WTC11 (cell line): Measurements from ENCODE around the gene TMEM94. TPM values are rescaled to one million over a fixed set of nuclear protein-coding genes. Genes with fewer than 3 reads are reported as not detected.

Source experiments
- ATAC-seq: fragments of 200-7000 bp; cut with Tn5 transposase; 2 replicates; pipeline ENCODE4 v1.10.0; 2021; ENCODE audit warnings: mild to moderate bottlenecking, moderate library complexity
- CTCF ChIA-PET: fragments of 300-600 bp; sonication (Branson Sonifier 250); formaldehyde crosslinking; loops from one replicate; lab custom pipeline; 2021; ENCODE audit warnings: antibody characterized with exemption; lab: Charles Lee
- POLR2A ChIA-PET: fragments of 350-600 bp; sonication (Branson Sonifier 250); formaldehyde crosslinking; loops from one replicate; lab custom pipeline; 2021; ENCODE audit warnings: antibody characterized with exemption; lab: Charles Lee
- DNase-seq: peaks from one replicate; pipeline ENCODE4 v3.0.0; 2021; ENCODE audit warnings: low spot score
- H3K27ac Mint-ChIP-seq: 2 replicates; pipeline ENCODE4 v1.8.0; 2021; ENCODE audit warnings: mixed read lengths
- H3K27me3 Mint-ChIP-seq: 2 replicates; pipeline ENCODE4 v1.8.0; 2021; ENCODE audit warnings: low read depth, mild to moderate bottlenecking, moderate library complexity, mixed read lengths
- H3K36me3 Mint-ChIP-seq: 2 replicates; pipeline ENCODE4 v1.8.0; 2021; ENCODE audit warnings: mixed read lengths
- H3K4me1 Mint-ChIP-seq: 2 replicates; pipeline ENCODE4 v1.8.0; 2022; ENCODE audit warnings: mixed read lengths
- H3K4me3 Mint-ChIP-seq: 2 replicates; pipeline ENCODE4 v1.8.0; 2021; ENCODE audit warnings: mild to moderate bottlenecking, moderate library complexity, mixed read lengths
- H3K9me3 Mint-ChIP-seq: 2 replicates; pipeline ENCODE4 v1.8.0; 2021; ENCODE audit warnings: mixed read lengths
- ESRRA ChIP-seq: sonication (generic); formaldehyde crosslinking; IDR thresholded peaks from 2 replicates; pipeline ENCODE4 v1.8.1; 2022; ENCODE audit warnings: mild to moderate bottlenecking, missing genetic modification reagents, borderline replicate concordance
- FOXP1 ChIP-seq: sonication (generic); formaldehyde crosslinking; IDR thresholded peaks from 2 replicates; pipeline ENCODE4 v1.8.0; 2022; ENCODE audit warnings: missing genetic modification reagents, mild to moderate bottlenecking, moderate library complexity, borderline replicate concordance
- GTF2I ChIP-seq: fragments of 250-450 bp; sonication (Bioruptor Pico); conservative IDR thresholded peaks from 2 replicates; pipeline ENCODE4 v1.4.0; 2021; ENCODE audit warnings: mild to moderate bottlenecking
- JUN ChIP-seq: sonication (generic); formaldehyde crosslinking; IDR thresholded peaks from 2 replicates; pipeline ENCODE4 v1.8.0; 2023; ENCODE audit warnings: mild to moderate bottlenecking, missing genetic modification reagents
- NFYB ChIP-seq: sonication (generic); formaldehyde crosslinking; conservative IDR thresholded peaks from 2 replicates; pipeline ENCODE4 v1.8.0; 2022; ENCODE audit warnings: low read depth, missing genetic modification reagents
- NR2C2 ChIP-seq: sonication (generic); formaldehyde crosslinking; IDR thresholded peaks from 2 replicates; pipeline ENCODE4 v1.8.0; 2022; ENCODE audit warnings: mild to moderate bottlenecking, missing genetic modification reagents
- OVOL2 ChIP-seq: fragments of 250-450 bp; sonication (Bioruptor Pico); IDR thresholded peaks from 2 replicates; pipeline ENCODE4 v1.9.0; 2021; ENCODE audit warnings: mild to moderate bottlenecking, borderline replicate concordance
- SMAD3 ChIP-seq: sonication (generic); formaldehyde crosslinking; IDR thresholded peaks from 2 replicates; pipeline ENCODE4 v1.8.0; 2022; ENCODE audit warnings: missing genetic modification reagents, mild to moderate bottlenecking, borderline replicate concordance
- TEAD4 ChIP-seq: sonication (generic); formaldehyde crosslinking; IDR thresholded peaks from 2 replicates; pipeline ENCODE4 v1.8.0; 2022; ENCODE audit warnings: mild to moderate bottlenecking, missing genetic modification reagents
- ZNF263 ChIP-seq: sonication (generic); formaldehyde crosslinking; IDR thresholded peaks from 2 replicates; pipeline ENCODE4 v1.8.1; 2022; ENCODE audit warnings: low read depth, mild to moderate bottlenecking, moderate library complexity, missing genetic modification reagents
- ZNF416 ChIP-seq: fragments of 250-450 bp; sonication (Bioruptor Pico); IDR thresholded peaks from 2 replicates; pipeline ENCODE4 v1.9.0; 2021; ENCODE audit warnings: mild to moderate bottlenecking, inconsistent platforms
- total RNA-seq: library from RNA; stranded (reverse); gene quantifications from 3 replicates; pipeline ENCODE4 v1.2.3, GENCODE V29; 2021
- TF ChIP-seq, protein P1 (sequence below): sonication (generic); formaldehyde crosslinking; conservative IDR thresholded peaks from 2 replicates; pipeline ENCODE4 v1.8.1; 2023; ENCODE audit warnings: mild to moderate bottlenecking, low read depth, missing genetic modification reagents, moderate library complexity
- TF ChIP-seq, protein P2 (sequence below): sonication (generic); formaldehyde crosslinking; IDR thresholded peaks from 2 replicates; pipeline ENCODE4 v1.8.1; 2022; ENCODE audit warnings: low read depth, missing genetic modification reagents, borderline replicate concordance
- TF ChIP-seq, protein P3 (sequence below): sonication (generic); formaldehyde crosslinking; IDR thresholded peaks from 2 replicates; pipeline ENCODE4 v1.8.0; 2023; ENCODE audit warnings: mild to moderate bottlenecking, missing genetic modification reagents
- TF ChIP-seq, protein P4 (sequence below): sonication (generic); formaldehyde crosslinking; IDR thresholded peaks from 2 replicates; pipeline ENCODE4 v1.8.1; 2023; ENCODE audit warnings: mild to moderate bottlenecking, missing genetic modification reagents, moderate library complexity
- TF ChIP-seq, protein P5 (sequence below): sonication (generic); formaldehyde crosslinking; IDR thresholded peaks from 2 replicates; pipeline ENCODE4 v1.8.1; 2023; ENCODE audit warnings: mild to moderate bottlenecking, missing genetic modification reagents

TMEM94 gene
- total RNA-seq, 1 experiment from 2014 or later: 76.9 TPM

DNA sequence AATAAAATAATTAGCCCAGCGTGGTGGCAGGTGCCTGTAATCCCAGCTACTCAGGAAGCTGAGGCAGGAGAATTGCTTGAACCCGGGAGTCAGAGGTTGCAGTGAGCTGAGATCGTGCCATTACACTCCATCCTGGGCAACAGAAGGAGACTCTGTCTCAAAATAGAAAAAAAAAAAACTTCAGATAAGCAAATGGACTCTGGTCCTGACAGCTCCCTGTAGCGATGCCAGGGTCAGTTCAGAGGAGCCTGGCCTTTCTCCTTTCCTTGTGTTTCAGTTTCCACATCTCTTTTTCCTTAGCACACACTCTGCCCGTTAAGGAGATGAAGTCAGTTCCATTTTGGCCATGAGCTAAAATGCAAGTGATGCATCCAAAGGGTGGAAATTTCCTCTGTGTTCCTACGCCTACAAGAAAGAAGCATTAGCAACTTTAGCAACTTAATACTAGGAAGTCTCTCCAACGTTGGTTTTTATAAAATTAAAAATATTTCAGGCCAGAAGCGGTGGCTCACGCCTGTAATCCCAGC, 39.3 kb upstream of the TMEM94 start:
- peaks cover 6% of the 10 kb centered on the region for H3K27me3 Mint-ChIP-seq
- TF ChIP-seq TEAD4 (CRISPR knock-in tag) (no peak), SMAD3 (CRISPR knock-in tag) (no peak), ZNF263 (CRISPR knock-in tag) (no peak), OVOL2 (CRISPR knock-in tag) (no peak), ZNF416 (no peak), ESRRA (CRISPR knock-in tag) (no peak)
- TF ChIP-seq, protein P1, sequence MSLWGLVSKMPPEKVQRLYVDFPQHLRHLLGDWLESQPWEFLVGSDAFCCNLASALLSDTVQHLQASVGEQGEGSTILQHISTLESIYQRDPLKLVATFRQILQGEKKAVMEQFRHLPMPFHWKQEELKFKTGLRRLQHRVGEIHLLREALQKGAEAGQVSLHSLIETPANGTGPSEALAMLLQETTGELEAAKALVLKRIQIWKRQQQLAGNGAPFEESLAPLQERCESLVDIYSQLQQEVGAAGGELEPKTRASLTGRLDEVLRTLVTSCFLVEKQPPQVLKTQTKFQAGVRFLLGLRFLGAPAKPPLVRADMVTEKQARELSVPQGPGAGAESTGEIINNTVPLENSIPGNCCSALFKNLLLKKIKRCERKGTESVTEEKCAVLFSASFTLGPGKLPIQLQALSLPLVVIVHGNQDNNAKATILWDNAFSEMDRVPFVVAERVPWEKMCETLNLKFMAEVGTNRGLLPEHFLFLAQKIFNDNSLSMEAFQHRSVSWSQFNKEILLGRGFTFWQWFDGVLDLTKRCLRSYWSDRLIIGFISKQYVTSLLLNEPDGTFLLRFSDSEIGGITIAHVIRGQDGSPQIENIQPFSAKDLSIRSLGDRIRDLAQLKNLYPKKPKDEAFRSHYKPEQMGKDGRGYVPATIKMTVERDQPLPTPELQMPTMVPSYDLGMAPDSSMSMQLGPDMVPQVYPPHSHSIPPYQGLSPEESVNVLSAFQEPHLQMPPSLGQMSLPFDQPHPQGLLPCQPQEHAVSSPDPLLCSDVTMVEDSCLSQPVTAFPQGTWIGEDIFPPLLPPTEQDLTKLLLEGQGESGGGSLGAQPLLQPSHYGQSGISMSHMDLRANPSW: no peak
- CTCF ChIA-PET: interaction anchor here (0.7 to 1.6 kb wide), 3 partner anchors 9 to 176 kb away, joined by 3 to 7 read pairs (median 5); partner anchors contain the start of gene SLC25A19
- peaks cover 4% of the 10 kb centered on the region; the same call in 1 of the 2 replicates for H3K4me1 Mint-ChIP-seq
- H3K4me3 Mint-ChIP-seq: no peak overlapping the region
- no peaks in the 10 kb centered on the region for H3K9me3 Mint-ChIP-seq
- ATAC-seq (no peak), DNase-seq (no peak)
- POLR2A ChIA-PET: no interaction called here
- H3K27ac Mint-ChIP-seq: no peak overlapping the region
- H3K36me3 Mint-ChIP-seq: no peaks in the 10 kb centered on the region

DNA sequence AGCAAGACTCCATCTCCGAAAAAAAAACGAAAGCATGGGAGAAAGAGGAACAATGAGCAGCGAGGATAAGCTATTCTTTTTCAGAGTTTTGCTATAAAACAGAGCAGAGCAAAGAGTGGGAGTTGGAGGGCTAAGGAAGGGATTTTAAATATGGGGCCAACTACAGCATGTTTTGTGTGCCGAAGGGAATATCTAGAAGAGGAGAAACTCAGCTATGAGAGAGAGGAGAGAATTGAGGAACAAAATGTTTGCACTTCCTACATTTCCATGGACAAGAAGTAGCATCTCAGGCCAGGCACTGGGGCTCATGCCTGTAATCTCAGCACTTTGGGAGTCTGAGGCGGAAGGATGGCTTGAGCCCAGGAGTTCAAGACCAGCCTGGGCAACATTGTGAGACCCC, 37.9 kb upstream of the TMEM94 start:
- TF ChIP-seq SMAD3 (CRISPR knock-in tag): no peak
- TF ChIP-seq, protein P2, sequence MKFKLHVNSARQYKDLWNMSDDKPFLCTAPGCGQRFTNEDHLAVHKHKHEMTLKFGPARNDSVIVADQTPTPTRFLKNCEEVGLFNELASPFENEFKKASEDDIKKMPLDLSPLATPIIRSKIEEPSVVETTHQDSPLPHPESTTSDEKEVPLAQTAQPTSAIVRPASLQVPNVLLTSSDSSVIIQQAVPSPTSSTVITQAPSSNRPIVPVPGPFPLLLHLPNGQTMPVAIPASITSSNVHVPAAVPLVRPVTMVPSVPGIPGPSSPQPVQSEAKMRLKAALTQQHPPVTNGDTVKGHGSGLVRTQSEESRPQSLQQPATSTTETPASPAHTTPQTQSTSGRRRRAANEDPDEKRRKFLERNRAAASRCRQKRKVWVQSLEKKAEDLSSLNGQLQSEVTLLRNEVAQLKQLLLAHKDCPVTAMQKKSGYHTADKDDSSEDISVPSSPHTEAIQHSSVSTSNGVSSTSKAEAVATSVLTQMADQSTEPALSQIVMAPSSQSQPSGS (CRISPR knock-in tag): no peak
- no peak for TF ChIP-seq JUN (CRISPR knock-in tag)
- TF ChIP-seq NR2C2 (CRISPR knock-in tag): no peak
- TF ChIP-seq FOXP1: no peak
- TF ChIP-seq, protein P3, sequence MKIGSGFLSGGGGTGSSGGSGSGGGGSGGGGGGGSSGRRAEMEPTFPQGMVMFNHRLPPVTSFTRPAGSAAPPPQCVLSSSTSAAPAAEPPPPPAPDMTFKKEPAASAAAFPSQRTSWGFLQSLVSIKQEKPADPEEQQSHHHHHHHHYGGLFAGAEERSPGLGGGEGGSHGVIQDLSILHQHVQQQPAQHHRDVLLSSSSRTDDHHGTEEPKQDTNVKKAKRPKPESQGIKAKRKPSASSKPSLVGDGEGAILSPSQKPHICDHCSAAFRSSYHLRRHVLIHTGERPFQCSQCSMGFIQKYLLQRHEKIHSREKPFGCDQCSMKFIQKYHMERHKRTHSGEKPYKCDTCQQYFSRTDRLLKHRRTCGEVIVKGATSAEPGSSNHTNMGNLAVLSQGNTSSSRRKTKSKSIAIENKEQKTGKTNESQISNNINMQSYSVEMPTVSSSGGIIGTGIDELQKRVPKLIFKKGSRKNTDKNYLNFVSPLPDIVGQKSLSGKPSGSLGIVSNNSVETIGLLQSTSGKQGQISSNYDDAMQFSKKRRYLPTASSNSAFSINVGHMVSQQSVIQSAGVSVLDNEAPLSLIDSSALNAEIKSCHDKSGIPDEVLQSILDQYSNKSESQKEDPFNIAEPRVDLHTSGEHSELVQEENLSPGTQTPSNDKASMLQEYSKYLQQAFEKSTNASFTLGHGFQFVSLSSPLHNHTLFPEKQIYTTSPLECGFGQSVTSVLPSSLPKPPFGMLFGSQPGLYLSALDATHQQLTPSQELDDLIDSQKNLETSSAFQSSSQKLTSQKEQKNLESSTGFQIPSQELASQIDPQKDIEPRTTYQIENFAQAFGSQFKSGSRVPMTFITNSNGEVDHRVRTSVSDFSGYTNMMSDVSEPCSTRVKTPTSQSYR (CRISPR knock-in tag): no peak
- no peak for TF ChIP-seq NFYB
- TF ChIP-seq, protein P4, sequence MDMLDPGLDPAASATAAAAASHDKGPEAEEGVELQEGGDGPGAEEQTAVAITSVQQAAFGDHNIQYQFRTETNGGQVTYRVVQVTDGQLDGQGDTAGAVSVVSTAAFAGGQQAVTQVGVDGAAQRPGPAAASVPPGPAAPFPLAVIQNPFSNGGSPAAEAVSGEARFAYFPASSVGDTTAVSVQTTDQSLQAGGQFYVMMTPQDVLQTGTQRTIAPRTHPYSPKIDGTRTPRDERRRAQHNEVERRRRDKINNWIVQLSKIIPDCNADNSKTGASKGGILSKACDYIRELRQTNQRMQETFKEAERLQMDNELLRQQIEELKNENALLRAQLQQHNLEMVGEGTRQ (CRISPR knock-in tag): no peak
- TF ChIP-seq GTF2I (CRISPR knock-in tag): no peak
- TF ChIP-seq, protein P5, sequence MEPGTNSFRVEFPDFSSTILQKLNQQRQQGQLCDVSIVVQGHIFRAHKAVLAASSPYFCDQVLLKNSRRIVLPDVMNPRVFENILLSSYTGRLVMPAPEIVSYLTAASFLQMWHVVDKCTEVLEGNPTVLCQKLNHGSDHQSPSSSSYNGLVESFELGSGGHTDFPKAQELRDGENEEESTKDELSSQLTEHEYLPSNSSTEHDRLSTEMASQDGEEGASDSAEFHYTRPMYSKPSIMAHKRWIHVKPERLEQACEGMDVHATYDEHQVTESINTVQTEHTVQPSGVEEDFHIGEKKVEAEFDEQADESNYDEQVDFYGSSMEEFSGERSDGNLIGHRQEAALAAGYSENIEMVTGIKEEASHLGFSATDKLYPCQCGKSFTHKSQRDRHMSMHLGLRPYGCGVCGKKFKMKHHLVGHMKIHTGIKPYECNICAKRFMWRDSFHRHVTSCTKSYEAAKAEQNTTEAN (CRISPR knock-in tag): no peak
- no peaks in the 10 kb centered on the region for H3K4me1 Mint-ChIP-seq
- H3K36me3 Mint-ChIP-seq: no peaks in the 10 kb centered on the region
- ChIA-PET POLR2A (interaction anchor here (0.6 kb wide), 1 partner anchor 196 kb away, joined by 3 read pairs; no protein-coding TSS in a partner anchor), CTCF (interaction anchor here (1.5 to 2.0 kb wide), 2 partner anchors 149 to 178 kb away, joined by 4 to 10 read pairs; no protein-coding TSS in a partner anchor)
- H3K27me3 Mint-ChIP-seq: peaks cover 6% of the 10 kb centered on the region
- DNase-seq: no peak
- no peak for ATAC-seq
- H3K27ac Mint-ChIP-seq: no peak overlapping the region
- no peak overlapping the region for H3K4me3 Mint-ChIP-seq
- H3K9me3 Mint-ChIP-seq: no peaks in the 10 kb centered on the region
